Muscle layer of colon (tissue), 2 donors: ENCODE data around the gene RBM28.
"Not testable (repeated sequence)": the region's sequence is repeated elsewhere in the genome, so short reads cannot be mapped to it uniquely, and the experiment has no call there.

Experiments
- H3K27ac ChIP-seq: one replicate; pipeline ENCODE4 v1.7.0; 2013; ENCODE audit warnings: low read depth, mild to moderate bottlenecking, low read length, moderate library complexity
- H3K27me3 ChIP-seq, 2 donors: one replicate each; pipeline ENCODE4 v1.7.0; 2013; ENCODE audit warnings: low read length in 2 of 2, mild to moderate bottlenecking in 2 of 2; ENCODE audit not compliant: insufficient read depth in 2 of 2, control insufficient read depth in 1 of 2
- H3K36me3 ChIP-seq: one replicate; pipeline ENCODE4 v1.7.0; 2013; ENCODE audit warnings: mild to moderate bottlenecking, low read length; ENCODE audit not compliant: insufficient read depth
- H3K4me1 ChIP-seq: one replicate; pipeline ENCODE4 v1.7.0; 2013; ENCODE audit warnings: mild to moderate bottlenecking, low read length; ENCODE audit not compliant: insufficient read depth
- H3K4me3 ChIP-seq, 2 donors: one replicate each; pipeline ENCODE4 v1.7.0; 2013; ENCODE audit warnings: low read length in 2 of 2, low read depth in 1 of 2, mild to moderate bottlenecking in 1 of 2, moderate library complexity in 1 of 2
- H3K9ac ChIP-seq: one replicate; pipeline ENCODE4 v1.7.0; 2013; ENCODE audit warnings: low read length
- H3K9me3 ChIP-seq: one replicate; pipeline ENCODE4 v1.7.0; 2013; ENCODE audit warnings: mild to moderate bottlenecking, low read length
- donor health status: abdominal sarcoma.
- donor health status: Adenocarcinoma of cecum.

RBM28 gene

DNA sequence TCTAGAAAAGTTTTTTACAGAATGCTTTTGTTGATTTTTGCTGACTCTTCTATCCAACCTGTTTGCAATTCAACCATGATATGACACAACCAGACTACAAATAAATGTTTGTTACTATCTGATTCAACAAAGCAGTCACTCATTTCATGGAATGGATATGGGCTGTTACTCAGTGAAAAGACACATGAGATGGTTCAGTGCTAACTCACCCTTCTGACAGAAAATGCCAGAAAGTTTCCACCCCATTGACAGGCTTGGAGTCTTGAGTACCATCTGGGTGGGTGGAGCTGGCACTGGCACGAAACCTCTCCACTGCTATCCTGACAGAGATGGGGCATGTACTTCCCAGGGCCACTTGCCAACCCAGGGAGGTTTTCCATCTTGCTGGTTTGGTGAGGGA lies 39.5 kb downstream of the RBM28 start:
- H3K27ac ChIP-seq: no peak overlapping the region
- no peaks in the 10 kb centered on the region for H3K27me3 ChIP-seq
- H3K9ac ChIP-seq: no peak overlapping the region
- no peaks in the 10 kb centered on the region for H3K4me1 ChIP-seq
- H3K4me3 ChIP-seq: no peak overlapping the region
- H3K36me3 ChIP-seq: peaks cover 40% of the 10 kb centered on the region
- no peaks in the 10 kb centered on the region for H3K9me3 ChIP-seq

DNA sequence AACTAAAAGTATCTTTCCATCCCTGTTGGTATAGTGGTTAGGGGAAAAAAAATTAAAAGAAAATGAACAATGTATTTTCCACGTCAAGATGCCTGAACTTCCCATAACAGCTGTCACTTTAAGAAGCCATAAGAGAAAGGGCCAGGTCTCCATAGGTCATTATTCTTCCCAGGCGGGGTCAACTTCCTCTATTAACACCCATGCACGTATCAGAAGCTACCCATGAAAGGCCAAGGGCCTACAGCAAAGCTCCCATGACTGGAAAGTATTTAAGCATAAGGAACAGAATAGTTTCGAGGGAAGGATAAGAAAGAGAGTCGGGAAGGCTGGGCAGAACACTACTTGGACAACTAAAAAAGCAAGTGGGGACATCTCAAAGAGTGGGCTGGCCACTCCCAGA lies 40.1 kb downstream of the RBM28 start:
- no peak overlapping the region for H3K4me3 ChIP-seq
- H3K27me3 ChIP-seq: no peaks in the 10 kb centered on the region
- no peak overlapping the region for H3K9ac ChIP-seq
- H3K27ac ChIP-seq: no peak overlapping the region
- H3K9me3 ChIP-seq: no peaks in the 10 kb centered on the region
- H3K36me3 ChIP-seq: peaks cover 40% of the 10 kb centered on the region
- no peaks in the 10 kb centered on the region for H3K4me1 ChIP-seq

DNA sequence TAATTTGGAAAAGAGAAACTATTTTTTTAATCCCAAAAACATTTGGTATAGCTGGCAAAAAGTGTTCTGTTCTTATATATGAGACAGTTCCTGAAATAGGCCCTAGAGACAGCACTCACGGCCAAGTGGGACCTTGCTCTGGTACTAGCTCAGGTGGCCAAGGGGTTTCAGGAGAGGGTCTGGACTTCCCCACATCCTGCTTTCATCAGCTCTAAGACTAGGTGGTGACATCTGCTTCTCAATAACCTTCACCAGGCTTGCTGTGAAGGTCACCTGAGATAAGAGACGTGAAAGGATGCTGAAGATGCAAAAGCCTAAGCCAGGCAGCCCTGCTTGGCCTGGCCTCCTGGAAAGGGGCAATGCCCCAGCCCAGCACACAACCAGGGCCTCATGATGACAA lies 40.6 kb downstream of the RBM28 start:
- Histone ChIP-seq H3K9ac (no peak overlapping the region), H3K27ac (no peak overlapping the region), H3K4me3 (no peak overlapping the region), H3K9me3 (no peaks in the 10 kb centered on the region), H3K4me1 (no peaks in the 10 kb centered on the region), H3K27me3 (no peaks in the 10 kb centered on the region), H3K36me3 (peaks cover 38% of the 10 kb centered on the region)

DNA sequence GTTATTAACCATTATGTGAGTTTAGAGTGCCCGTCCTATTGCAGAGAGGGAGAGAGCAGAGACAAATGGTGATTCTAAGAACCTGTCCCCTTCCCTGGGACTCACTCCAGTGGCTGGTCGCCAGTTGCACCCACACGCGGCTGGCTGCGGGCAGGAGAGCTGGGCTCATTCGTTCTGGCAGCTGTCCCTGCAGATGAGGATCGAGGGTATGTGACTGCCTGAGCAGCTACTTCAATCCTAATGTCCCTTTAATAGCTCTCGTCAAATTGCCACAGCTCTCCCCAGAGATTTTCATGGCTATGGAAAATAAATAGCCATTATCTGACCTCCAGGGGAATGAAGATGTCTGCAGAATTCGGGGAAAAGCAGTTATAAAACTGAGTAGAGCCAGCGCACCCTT lies 41.6 kb downstream of the RBM28 start:
- H3K27me3 ChIP-seq: no peaks in the 10 kb centered on the region
- H3K36me3 ChIP-seq: peaks cover 32% of the 10 kb centered on the region
- H3K4me1 ChIP-seq: no peaks in the 10 kb centered on the region
- H3K9ac ChIP-seq: no peak overlapping the region
- no peak overlapping the region for H3K4me3 ChIP-seq
- no peaks in the 10 kb centered on the region for H3K9me3 ChIP-seq
- no peak overlapping the region for H3K27ac ChIP-seq

DNA sequence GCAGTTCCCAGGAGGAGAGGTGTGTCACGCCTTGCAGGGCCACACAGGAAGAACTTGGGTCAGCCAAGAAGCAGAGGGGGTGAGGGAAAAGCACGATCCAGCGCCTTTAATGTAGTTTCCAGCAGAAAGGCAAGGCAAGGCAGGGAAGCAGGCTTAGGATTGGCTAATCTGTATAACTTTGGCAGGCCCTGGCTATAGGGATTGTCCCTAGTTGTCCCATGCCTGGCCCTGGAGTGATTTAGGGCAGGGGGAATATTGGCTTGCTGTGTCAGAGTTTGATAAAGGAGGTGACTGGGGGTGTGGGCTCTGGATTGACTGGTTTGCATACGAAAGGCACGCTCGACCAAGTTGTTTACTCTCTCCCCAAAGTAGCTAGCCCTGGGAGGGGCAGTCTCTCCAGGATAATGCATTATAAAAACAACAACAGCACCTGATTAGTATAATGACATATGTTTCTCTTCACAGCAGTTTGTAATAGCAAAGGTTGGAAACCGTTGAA lies 44.5 kb downstream of the RBM28 start:
- Histone ChIP-seq H3K4me1 (no peaks in the 10 kb centered on the region), H3K36me3 (peaks cover 8% of the 10 kb centered on the region), H3K27ac (no peak overlapping the region), H3K4me3 (no peak overlapping the region), H3K9me3 (no peaks in the 10 kb centered on the region), H3K9ac (no peak overlapping the region), H3K27me3 (no peaks in the 10 kb centered on the region)

DNA sequence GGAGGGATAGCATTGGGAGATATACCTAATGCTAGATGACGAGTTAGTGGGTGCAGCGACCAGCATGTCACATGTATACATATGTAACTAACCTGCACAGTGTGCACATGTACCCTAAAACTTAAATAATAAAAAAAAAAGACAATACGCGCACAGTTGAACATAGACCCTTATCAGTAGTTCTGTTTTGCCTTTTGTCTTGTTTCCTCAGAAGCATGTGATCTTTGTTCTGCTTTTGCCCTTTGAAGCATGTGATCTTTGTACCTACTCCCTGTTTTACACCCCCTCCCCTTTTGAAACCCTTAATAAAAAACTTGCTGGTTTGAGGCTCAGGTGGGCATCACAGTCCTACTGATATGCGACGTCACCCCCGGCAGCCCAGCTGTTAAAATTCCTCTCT lies 45.7 kb downstream of the RBM28 start:
- not testable (repeated sequence) for H3K9me3 ChIP-seq, H3K27ac ChIP-seq, H3K4me3 ChIP-seq, H3K9ac ChIP-seq, H3K4me1 ChIP-seq, H3K27me3 ChIP-seq, H3K36me3 ChIP-seq

DNA sequence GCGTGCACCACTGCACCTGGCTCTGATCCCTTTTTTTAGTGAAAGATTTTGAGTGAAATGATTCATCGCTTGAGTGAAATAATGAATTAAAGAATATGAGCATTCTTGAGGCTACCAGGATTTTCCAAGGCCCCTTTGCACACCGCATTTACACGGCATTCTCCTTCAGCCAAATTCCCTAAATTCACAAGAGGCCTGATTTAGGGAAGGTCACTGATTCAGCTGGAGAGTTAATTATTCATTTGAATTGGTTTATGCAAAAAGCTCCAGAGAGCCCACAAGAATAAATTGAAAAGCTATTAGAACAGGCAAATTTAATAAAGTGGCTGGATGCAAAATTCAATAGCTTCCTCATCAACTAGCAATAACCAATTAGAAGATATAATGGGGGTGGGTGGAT lies 56.2 kb downstream of the RBM28 start:
- H3K4me1 ChIP-seq: no peaks in the 10 kb centered on the region
- H3K9ac ChIP-seq: no peak overlapping the region
- H3K9me3 ChIP-seq: no peaks in the 10 kb centered on the region
- H3K36me3 ChIP-seq: no peaks in the 10 kb centered on the region
- no peaks in the 10 kb centered on the region for H3K27me3 ChIP-seq
- no peak overlapping the region for H3K4me3 ChIP-seq
- no peak overlapping the region for H3K27ac ChIP-seq

DNA sequence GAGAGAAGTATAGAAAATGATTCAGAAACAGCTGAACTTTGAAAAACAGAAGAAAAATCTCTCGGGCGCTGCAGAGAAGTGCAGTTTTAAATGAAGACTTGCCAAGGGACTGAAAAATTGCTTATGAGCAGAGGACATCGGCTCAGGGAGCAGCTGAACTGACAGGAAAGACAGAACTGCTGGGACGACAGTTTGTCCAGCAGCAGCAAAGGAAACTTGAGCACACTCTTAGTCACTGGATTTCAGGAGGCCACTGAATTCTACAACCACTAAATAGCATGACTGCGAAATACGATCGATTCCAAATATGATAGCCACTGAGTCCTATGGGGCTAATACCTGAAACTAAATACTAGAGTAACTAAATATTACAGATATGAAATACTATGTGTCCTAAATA lies 59.6 kb downstream of the RBM28 start:
- no peak overlapping the region for H3K4me3 ChIP-seq
- H3K9me3 ChIP-seq: no peaks in the 10 kb centered on the region
- H3K9ac ChIP-seq: no peak overlapping the region
- no peaks in the 10 kb centered on the region for H3K27me3 ChIP-seq
- no peaks in the 10 kb centered on the region for H3K36me3 ChIP-seq
- no peak overlapping the region for H3K27ac ChIP-seq
- H3K4me1 ChIP-seq: no peaks in the 10 kb centered on the region

DNA sequence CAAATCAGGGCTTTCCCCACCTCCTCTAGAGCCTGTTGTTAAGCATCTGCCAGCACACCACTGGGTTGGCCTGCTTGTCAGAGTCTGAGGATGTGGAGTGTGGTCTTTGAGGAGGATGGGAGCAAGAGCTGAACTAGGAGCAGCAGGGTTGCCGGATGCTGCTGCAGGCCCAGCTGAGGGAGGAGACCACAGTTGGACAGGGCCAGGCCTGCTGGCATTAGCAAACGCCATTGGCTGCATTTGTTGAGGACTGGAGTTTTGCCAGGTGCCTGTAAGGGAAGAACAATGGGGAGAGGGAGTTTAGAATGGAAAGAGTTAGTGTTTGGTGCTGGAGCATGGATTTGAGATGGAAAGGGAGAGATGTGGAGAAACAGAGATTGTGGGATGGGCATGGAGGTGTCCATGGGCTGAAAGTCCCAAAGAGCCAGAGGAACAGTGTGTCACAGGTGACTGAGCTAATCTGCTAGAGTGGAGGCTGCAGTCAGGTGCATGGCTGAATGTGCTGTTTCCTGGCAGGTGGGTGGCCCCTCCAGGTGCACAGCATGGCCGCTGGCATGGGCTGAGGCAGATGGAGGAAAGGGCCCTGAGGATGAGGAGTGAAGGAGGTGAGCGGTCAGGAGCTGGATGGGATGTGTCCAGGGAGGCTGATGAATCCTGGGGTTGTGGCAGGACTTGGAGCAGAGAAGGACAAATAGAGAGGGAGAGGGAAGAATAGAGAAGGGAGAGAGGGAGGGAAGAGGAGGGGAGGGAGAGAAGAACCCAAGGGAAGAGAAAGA lies 61.9 kb downstream of the RBM28 start:
- H3K4me3 ChIP-seq: no peak overlapping the region
- H3K9me3 ChIP-seq: no peaks in the 10 kb centered on the region
- no peaks in the 10 kb centered on the region for H3K4me1 ChIP-seq
- no peak overlapping the region for H3K27ac ChIP-seq
- no peaks in the 10 kb centered on the region for H3K27me3 ChIP-seq
- H3K9ac ChIP-seq: no peak overlapping the region
- no peaks in the 10 kb centered on the region for H3K36me3 ChIP-seq

DNA sequence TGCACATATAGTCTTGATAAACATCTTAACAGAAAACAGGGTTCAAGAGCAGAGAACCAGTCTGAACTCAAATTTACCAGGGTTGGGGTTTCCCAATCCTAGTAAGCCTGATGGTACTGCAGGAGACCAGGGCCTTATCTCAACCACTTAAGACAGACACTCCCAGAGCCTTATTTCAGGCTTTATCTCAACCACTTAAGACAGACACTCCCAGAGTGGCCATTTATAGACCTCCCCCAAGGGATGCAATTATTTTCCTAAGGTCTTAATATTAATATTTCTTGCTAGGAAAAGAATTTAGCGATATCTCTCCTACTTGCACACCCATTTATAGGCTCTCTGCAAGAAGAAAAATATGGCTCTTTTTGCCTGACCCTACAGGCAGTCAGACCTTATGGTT lies 63.3 kb downstream of the RBM28 start:
- not testable (repeated sequence) for H3K27ac ChIP-seq, H3K36me3 ChIP-seq, H3K9ac ChIP-seq, H3K9me3 ChIP-seq, H3K4me1 ChIP-seq, H3K4me3 ChIP-seq, H3K27me3 ChIP-seq

DNA sequence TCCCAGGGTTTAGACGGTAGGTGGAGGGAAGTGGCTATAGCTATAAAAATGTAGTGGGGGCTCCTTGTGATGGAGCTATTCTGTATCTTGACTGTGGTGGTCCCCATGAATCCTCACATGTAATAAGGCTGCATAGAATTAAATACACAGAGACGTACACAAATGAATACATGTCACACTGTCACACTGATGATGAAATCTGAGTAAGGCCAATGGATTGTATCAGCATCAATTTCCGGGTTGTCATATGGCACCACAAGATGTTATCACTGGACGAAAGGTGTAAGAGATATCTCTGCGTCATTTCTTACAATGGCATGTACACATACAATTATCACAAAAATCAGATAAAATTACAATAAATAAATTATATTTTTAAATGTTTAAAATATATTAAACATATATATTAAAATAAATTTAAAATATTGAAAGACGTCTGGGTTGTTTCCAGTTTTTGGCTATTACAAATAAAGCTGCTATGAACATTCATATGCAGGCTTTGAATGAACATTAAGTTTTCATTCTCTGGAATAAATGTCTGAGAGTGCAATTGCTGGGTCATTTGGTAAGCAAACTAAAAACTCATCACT lies 64.5 kb downstream of the RBM28 start:
- no peak overlapping the region for H3K4me3 ChIP-seq
- no peaks in the 10 kb centered on the region for H3K27me3 ChIP-seq

DNA sequence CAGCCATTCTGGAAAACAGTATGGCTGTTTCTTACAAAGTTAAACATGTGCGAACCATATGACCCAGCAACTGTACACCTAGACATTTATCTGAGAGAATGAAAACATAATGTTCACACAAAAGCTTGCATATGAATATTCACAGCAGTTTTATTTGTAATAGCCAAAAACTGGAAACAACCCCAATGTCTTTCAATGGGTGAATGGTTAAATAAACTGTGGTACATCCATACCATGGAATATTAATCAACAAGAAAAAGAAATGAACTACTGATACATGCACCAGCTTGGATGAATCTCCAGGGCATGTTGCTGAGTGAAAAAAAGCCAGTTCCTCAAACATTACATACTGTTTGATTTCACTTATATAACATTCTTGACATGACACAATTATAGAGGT lies 65.3 kb downstream of the RBM28 start:
- no peak overlapping the region for H3K27ac ChIP-seq

More for the DNA sequence above, 64.5 kb downstream of the RBM28 start:
- Histone ChIP-seq H3K9me3 (no peaks in the 10 kb centered on the region), H3K9ac (no peak overlapping the region), H3K27ac (no peak overlapping the region), H3K36me3 (no peaks in the 10 kb centered on the region), H3K4me1 (no peaks in the 10 kb centered on the region)

More for the DNA sequence above, 65.3 kb downstream of the RBM28 start:
- Histone ChIP-seq H3K27me3 (no peaks in the 10 kb centered on the region), H3K36me3 (no peaks in the 10 kb centered on the region), H3K4me3 (no peak overlapping the region), H3K4me1 (no peaks in the 10 kb centered on the region), H3K9me3 (no peaks in the 10 kb centered on the region), H3K9ac (no peak overlapping the region)
